OCI-LY7 (cell line): Measurements from ENCODE around the gene AGT. TPM values are rescaled to one million over a fixed set of nuclear protein-coding genes. Genes with fewer than 3 reads are reported as not detected.

Experiments used
- total RNA-seq, 2 experiments: library from RNA; depleted of rRNA in 1 of 2; stranded (reverse); fragments of >200 nt in 1 of 2; shearing (Covaris generic) in 1 of 2; gene quantifications; 2 replicates each; pipeline ENCODE4 v1.2.3, GENCODE V29; 2014 to 2022

AGT gene
- total RNA-seq, 2 experiments from 2014 or later: not detected

Other genes starting within 250 kb of the AGT start
- gene COG2, start 71.6 kb downstream of the AGT start, total RNA-seq (2014; rRNA removed; shearing (Covaris generic)): 30.5 and 47.9 TPM in 2 replicates
- 33.8 and 35.3 TPM in 2 replicates for gene COG2, start 71.6 kb downstream of the AGT start, total RNA-seq (2022)
- not detected in 2 replicates for gene CAPN9, start 33.3 kb upstream of the AGT start, total RNA-seq (2014; rRNA removed; shearing (Covaris generic))
- not detected in 2 replicates for gene CAPN9, start 33.3 kb upstream of the AGT start, total RNA-seq (2022)
- gene C1orf198, start 154.4 kb upstream of the AGT start, total RNA-seq (2014; rRNA removed; shearing (Covaris generic)): 4.9 and 5.7 TPM in 2 replicates
- gene C1orf198, start 154.4 kb upstream of the AGT start, total RNA-seq (2022): 6.5 and 7.9 TPM in 2 replicates